Medulla oblongata (tissue), 1 donor: ENCODE results near the gene CDKN2A.

Source experiments
- DNase-seq: peaks from one replicate; pipeline ENCODE4 v3.0.0-alpha.2; 2015; ENCODE audit errors: extremely low spot score

The CDKN2A gene

GRCh38 chr9:22005702-22006606, 11.8 kb upstream of the CDKN2A start:
- DNase-seq, result no peak

DNA sequence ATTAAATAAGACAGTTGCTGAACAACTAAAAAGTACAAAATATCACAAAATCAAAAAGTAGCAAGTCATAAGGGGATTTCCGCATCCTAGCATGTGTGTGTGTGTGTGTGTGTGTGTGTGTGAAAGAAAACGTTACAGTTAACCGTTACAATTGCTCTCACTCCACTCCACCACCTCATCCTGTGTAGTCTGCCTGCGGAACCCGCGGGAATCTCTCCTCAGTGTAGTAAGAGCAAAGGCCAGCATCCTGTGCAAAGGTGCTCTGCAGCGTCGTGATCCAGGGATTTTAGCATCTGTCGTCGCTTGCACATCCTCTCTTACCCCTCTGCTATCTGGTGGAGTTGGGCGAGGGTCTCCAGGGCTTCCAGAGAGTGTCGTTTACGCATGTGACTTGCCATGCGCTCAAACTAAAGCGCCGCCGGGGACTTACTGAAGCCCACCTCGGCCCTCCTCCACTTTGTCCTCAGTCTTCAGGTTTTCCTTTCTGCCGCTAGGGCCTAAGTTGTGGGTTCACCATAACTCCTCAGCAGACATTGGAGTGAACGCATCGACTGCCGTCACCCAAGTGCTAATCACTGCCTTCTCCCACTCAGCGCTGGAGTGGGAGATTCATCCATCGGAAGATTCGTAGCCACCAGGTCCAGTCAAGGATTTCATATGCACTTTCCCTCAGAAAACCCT, 11.0 kb upstream of the CDKN2A start:
- no peak for DNase-seq

GRCh38 chr9:22002038-22002437, 7.8 kb upstream of the CDKN2A start:
- no peak for DNase-seq

DNA sequence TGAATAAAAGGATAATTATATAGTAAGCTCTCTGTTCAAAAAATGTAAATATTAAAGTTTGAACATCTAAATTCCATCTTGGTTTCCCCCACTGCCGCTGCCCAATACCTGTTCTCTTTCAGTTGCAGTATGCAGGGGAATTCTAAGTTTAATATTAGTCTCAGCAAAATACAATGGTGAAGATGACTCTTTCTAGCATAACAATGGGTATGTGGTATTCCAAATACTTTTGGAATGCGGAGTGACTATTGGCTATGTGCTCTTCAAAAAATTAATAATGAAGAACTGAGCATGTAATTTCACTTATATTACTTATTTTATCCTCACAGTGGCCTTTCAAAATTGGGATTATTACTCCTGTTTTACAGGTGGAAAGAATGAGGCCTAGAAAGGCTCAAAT, 3.8 kb upstream of the CDKN2A start:
- no peak for DNase-seq

GRCh38 chr9:21997480-21997879, 3.3 kb upstream of the CDKN2A start:
- no peak for DNase-seq

GRCh38 chr9:21996858-21997257, 2.7 kb upstream of the CDKN2A start:
- no peak for DNase-seq

GRCh38 chr9:21996438-21996837, 2.2 kb upstream of the CDKN2A start:
- no peak for DNase-seq

GRCh38 chr9:21995666-21996398, 1.6 kb upstream of the CDKN2A start:
- peak; percentile 32 for DNase-seq

GRCh38 chr9:21995006-21995665, 944 bp upstream of the CDKN2A start:
- DNase-seq, result peak; percentile 82

DNA sequence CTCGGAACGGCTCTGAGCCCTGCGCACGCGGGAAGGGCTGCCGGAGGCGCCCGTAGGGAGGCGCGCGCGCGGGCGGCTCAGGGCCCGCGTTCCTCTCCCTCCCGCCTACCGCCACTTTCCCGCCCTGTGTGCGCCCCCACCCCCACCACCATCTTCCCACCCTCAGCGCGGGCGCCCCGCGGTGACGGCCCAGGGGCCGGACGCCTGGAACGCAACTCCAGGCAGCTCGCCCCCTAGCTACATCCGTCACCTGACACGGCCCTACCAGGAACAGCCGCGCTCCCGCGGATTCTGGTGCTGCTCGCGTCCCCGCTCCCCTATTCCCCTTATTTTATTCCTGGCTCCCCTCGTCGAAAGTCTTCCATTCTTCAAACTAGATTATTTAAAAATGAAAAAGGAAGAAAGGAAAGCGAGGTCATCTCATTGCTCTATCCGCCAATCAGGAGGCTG, 389 bp upstream of the CDKN2A start, which contains the start of gene CDKN2B-AS1:
TSS of gene CDKN2B-AS1 (plus strand) at position 236 of the 450 bp plus-strand sequence.
- peak; percentile 72 for DNase-seq

- no peak for DNase-seq
These were observed 1.2 kb downstream of the CDKN2A start for GRCh38 chr9:21993007-21993406.

GRCh38 chr9:21991072-21991959, 2.9 kb downstream of the CDKN2A start:
- no peak for DNase-seq

- no peak for DNase-seq
These were observed 4.6 kb downstream of the CDKN2A start for GRCh38 chr9:21989440-21990189.

GRCh38 chr9:21988056-21988990, 5.9 kb downstream of the CDKN2A start:
- no peak for DNase-seq

DNA sequence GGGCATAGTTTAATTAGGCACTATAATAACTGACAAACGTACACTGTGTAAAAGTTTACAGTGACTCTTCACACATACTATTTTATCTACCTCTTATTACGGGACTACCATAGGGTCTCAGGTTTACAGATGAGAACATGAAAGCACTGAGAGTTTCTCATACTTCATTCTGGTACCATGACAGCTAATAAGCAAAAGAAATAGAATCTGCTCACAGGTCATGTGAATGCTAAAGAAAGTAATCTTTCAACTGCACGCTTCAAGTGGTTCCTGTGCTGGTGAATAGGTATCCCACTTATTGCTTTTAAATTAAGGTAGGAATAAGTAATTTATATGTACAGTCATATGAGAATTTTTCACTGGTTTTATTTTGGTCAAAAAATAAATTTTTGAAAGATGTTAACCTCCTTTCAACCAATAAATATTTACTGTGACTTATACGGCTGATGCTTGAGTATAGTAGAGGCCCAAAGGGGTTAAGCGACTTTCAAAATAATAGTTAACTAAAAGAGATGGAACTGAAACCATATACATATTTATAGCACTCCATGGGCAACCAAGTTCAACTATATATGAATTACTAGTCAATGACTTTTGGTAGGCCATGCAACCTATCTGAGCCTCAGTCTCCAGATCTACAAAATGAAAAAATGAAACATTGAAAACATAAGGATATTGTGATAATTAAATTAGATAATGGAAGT, 8.1 kb downstream of the CDKN2A start:
- no peak for DNase-seq

- DNase-seq, result no peak
These were observed 10.1 kb downstream of the CDKN2A start for GRCh38 chr9:21984101-21984500.

DNA sequence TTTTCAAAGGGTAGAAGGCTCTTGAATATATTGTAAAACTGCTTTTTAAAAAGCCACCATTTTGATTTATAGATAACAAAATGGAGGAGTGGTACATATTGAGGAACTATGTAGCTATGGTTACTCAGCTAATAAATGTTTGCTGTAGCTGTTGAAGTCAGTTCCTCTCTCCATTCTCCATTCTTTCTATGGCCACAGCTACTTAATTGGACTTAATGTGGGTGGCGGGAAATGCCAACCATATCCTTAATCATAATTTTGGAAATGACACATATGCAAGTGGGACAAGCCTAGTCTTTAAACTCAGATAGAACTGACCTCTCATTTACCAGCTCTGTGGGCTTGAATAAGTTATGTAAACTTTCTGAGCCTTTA, 10.6 kb downstream of the CDKN2A start:
- DNase-seq, result no peak

- DNase-seq, result no peak
These were observed 11.2 kb downstream of the CDKN2A start for GRCh38 chr9:21982861-21983560.
